HG03521 (cell line): ENCODE measurements around the gene ASPHD2.
"Not testable (repeated sequence)": the region's sequence is repeated elsewhere in the genome, so short reads cannot be mapped to it uniquely, and the experiment has no call there.

Experiments
- ATAC-seq: cut with Tn5 transposase; IDR thresholded peaks from one replicate; pipeline ENCODE4 v1.9.1; 2021; ENCODE audit warnings: mild to moderate bottlenecking, moderate library complexity; ENCODE audit not compliant: unreplicated experiment

Gene ASPHD2

DNA sequence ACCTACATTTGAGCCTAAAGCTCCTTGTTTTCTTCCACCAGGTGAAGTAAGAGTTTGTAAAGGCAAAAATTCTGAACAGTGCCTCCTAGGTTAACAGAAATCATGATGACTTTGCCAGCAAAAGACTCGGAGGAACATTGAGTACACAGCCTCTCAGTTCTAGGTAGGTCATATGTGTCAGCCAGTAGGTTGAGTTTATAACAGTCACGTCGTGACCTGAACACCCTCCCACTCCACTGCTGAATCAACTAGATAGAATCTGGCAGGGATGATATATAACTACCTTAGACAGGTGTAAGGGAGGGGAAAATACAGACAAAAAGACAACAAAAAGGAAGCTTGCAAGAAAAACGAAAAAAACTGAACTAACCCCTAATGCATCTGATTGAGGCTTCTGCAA is 12.8 kb upstream of the ASPHD2 start:
- no peak for ATAC-seq

GRCh38 chr22:26416670-26417276 is 12.3 kb upstream of the ASPHD2 start:
- ATAC-seq: no peak

- ATAC-seq: no peak
Measured at GRCh38 chr22:26417406-26417805, 11.7 kb upstream of the ASPHD2 start.

GRCh38 chr22:26418620-26419019 is 10.4 kb upstream of the ASPHD2 start:
- ATAC-seq: no peak

- no peak for ATAC-seq
Measured at GRCh38 chr22:26426924-26427323, 2.1 kb upstream of the ASPHD2 start.

DNA sequence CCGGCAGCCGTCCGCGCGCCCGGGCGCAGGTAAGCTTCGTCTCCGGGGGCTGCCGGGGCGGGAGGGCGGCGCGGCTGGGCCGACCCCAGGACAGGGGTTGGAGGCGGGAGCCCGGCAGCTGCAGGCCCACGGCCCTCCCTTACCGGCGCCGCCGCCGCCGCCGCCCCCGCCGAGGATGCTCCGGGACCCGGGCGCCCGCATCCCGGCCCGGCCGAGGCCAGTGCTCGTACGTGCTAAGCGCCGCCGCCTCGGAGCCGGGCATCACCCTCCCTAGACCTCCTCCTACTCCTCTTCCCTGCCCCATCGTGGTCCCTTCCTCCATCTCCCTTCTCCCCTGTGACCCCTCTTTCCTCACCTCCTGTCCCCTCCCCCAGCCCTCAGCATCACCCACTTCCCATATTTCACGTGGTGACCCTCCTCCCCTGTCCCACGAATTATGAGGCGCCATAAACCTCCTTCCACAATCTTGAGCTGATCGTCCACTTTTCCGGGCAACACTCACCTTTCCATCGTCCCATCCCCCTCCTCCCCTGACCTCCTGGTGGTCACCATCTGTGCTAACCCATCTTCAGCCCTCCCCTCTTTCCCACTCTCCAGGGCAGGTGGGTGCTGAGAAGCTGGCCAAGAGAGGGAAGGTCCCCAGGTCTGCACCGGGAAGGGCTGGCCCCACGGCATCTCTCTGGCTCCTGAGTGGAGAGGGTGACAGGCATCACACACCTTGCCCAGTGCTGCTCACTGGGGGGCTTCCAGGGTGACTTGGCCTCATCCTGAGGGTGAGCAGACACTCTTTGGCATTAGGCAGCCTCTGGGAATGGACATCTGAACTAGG is 612 bp downstream of the ASPHD2 start:
- ATAC-seq: peak; percentile 6

DNA sequence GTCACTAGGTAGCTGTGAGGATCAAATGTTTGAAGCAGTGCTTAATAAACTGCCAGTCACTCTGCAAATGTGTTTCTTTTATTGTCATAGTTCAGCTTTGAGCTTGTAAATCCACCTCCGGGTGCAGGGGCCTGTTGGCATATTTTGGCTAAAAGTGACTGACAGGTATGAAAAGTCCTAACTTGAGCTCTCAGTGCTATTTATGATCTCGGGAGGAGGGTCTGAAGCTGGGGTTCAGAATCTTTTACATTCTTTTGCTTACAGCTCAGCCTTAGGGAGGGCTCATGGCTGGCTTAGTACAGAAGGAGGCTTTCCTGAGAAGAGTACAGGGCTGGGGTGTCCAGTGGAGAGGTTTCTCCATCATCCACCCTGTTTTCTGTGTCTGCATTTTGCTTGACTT is 1.5 kb downstream of the ASPHD2 start:
- no peak for ATAC-seq

DNA sequence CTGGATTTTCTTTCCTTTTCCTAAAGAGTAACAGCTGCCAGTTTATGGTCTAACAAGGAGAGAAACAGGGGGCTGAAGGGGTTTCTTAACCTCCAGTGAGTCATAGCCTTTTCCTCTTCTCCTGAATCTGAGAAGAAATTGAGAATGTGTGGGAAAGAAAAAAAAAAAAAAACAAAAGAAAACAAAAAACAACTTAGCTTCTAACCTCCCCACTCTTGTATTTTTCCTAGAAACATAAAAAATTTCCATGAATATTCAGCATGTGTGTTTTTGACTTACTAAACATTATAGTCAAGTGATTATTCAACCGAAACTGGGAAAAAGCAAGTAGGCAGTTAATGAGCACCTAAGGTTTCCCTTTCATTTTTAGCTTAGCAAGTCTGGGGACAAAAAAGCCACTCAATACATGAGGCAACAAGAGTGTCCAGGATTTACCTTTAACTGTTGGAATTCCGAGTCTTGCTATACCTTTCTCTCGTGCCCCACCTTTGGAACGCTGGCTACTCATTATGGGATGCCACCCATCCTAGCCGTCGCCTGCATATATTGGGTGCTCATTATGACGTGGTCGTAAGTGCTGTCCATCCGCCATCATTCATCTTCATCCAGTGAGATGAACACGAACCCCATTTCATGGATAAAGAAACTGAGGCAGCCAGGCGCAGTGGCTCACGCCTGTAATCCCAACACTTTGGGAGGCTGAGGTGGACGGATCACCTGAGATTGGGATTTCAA is 2.4 kb downstream of the ASPHD2 start:
- ATAC-seq: no peak

- ATAC-seq: no peak
Measured at GRCh38 chr22:26432619-26433311, 3.7 kb downstream of the ASPHD2 start.

GRCh38 chr22:26433805-26434204 is 4.7 kb downstream of the ASPHD2 start:
- no peak for ATAC-seq

GRCh38 chr22:26435327-26436093 is 6.5 kb downstream of the ASPHD2 start:
- no peak for ATAC-seq

- no peak for ATAC-seq
Measured at GRCh38 chr22:26436903-26437515, 7.9 kb downstream of the ASPHD2 start.

- ATAC-seq: no peak
Measured at GRCh38 chr22:26437694-26438392, 8.8 kb downstream of the ASPHD2 start.

- not testable (repeated sequence) for ATAC-seq
Measured at GRCh38 chr22:26438776-26439175, 9.7 kb downstream of the ASPHD2 start.

DNA sequence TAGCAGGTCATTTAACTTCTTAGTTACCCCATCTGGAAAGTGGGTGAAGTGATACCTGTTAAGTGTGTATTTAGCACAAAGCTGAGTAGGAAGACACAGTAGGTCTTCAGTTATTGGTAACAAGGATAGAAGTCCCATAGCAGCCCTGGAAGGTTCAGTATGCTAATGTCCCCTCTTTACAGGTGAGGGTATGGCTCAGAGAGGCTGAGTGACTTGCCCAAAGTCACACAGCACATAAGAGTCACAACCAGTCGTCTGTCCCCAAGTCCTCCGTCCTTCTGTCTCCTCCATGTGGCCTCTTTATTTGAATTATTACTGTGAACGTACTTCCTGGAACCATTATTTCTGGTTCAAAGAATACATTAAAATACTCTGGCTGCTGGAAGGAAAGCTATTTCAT is 10.5 kb downstream of the ASPHD2 start:
- no peak for ATAC-seq

DNA sequence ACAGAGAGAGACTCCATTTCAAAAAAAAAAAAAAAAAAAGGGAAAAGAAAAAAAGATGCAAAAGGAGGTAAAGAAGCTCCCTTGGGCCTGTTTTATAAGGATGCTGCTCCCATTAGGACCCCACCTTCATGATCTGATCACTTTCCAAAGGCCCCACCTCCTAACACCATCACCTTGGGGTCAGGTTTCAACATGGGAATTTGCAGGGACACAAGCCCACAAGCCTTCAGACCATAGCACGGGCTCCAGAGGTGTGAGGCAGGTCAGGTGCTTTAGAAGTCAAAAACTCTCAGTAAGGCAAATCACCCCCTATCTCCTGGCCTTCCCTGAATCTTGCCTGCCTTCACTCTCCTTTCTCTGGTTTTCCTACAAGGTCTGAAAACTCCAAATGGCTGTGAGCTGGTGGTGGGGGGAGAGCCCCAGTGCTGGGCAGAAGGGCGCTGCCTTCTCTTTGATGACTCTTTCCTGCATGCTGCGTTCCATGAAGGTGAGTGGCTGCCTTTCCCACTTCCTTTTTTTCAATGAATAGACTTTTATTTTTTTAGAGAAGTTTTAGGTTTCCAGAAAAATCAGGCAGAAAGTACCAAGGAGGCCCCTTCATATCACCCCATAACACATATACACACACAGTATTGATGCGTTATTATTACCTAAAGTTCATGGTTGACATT is 13.2 kb downstream of the ASPHD2 start:
- no peak for ATAC-seq

GRCh38 chr22:26443901-26444690 is 15.0 kb downstream of the ASPHD2 start:
- ATAC-seq: no peak

- ATAC-seq: no peak
Measured at GRCh38 chr22:26444777-26445176, 15.7 kb downstream of the ASPHD2 start.
